Naive thymus-derived CD8-positive, alpha-beta T cell (primary cell): Measurements from ENCODE around the gene NCBP2. TPM values are rescaled to one million over a fixed set of nuclear protein-coding genes. Genes with fewer than 3 reads are reported as not detected.
A peak's percentile ranks its signal among the peaks of the same experiment; 100 is the strongest.

ENCODE experiments used
- ATAC-seq, 2 donors: fragments of 150-1000 bp; cut with Tn5 transposase in 1 of 2; sonication (Bioruptor Pico), chemical (Tn5 transposase) in 1 of 2; 1 replicate in 1 of 2; 2 replicates in 1 of 2; pipeline ENCODE4 v1.10.0; 2021; ENCODE audit warnings: mild to moderate bottlenecking in 2 of 2, moderate library complexity in 2 of 2
- POLR2A ChIA-PET: fragments of 350-600 bp; sonication (Branson Sonifier 250); formaldehyde crosslinking; loops from one replicate; lab custom pipeline; 2021; ENCODE audit warnings: antibody characterized with exemption; lab: Charles Lee
- DNase-seq, 10 donors: peaks; one replicate each; pipeline versions ENCODE4 v3.0.0 to v3.0.0-alpha.2; 2020 to 2022
- H3K27ac Mint-ChIP-seq, 10 donors: one replicate each; pipeline ENCODE4 v1.8.0; 2020 to 2022; ENCODE audit warnings: mild to moderate bottlenecking in 10 of 10, mixed read lengths in 10 of 10, moderate library complexity in 4 of 10, inconsistent platforms in 1 of 10
- H3K27me3 Mint-ChIP-seq, 5 donors: one replicate each; pipeline ENCODE4 v1.8.0; 2021 to 2022; ENCODE audit warnings: mixed read lengths in 5 of 5
- H3K36me3 Mint-ChIP-seq, 3 donors: one replicate each; pipeline ENCODE4 v1.8.0; 2020 to 2022; ENCODE audit warnings: mixed read lengths in 3 of 3, mild to moderate bottlenecking in 2 of 3, inconsistent platforms in 1 of 3
- H3K4me1 Mint-ChIP-seq, 4 donors: one replicate each; pipeline ENCODE4 v1.8.0; 2021 to 2022; ENCODE audit warnings: mixed read lengths in 4 of 4
- H3K4me3 Mint-ChIP-seq, 10 donors: one replicate each; pipeline ENCODE4 v1.8.0; 2020 to 2022; ENCODE audit warnings: mild to moderate bottlenecking in 10 of 10, mixed read lengths in 10 of 10, moderate library complexity in 6 of 10, inconsistent platforms in 1 of 10
- H3K9me3 Mint-ChIP-seq, 9 donors: one replicate each; pipeline ENCODE4 v1.8.0; 2020 to 2022; ENCODE audit warnings: mixed read lengths in 9 of 9, mild to moderate bottlenecking in 3 of 9, inconsistent platforms in 1 of 9, moderate library complexity in 1 of 9
- polyA plus RNA-seq, 3 donors: library from polyadenylated mRNA; unstranded; fragments of 300-500 nt; fragmentation: Illumina TruSeq; gene quantifications; one replicate each; pipeline ENCODE4 v1.2.3, GENCODE V29; 2021
- total RNA-seq, 8 experiments: library from RNA in 2 of 8; stranded (reverse) in 2 of 8; gene quantifications; one replicate each; pipeline ENCODE4 v1.2.3 and lab custom pipeline; 2021 to 2026

Gene NCBP2
- total and polyA plus RNA-seq, 5 experiments from 2014 or later: 54.9 to 87.0 (median 80.5) TPM

DNA sequence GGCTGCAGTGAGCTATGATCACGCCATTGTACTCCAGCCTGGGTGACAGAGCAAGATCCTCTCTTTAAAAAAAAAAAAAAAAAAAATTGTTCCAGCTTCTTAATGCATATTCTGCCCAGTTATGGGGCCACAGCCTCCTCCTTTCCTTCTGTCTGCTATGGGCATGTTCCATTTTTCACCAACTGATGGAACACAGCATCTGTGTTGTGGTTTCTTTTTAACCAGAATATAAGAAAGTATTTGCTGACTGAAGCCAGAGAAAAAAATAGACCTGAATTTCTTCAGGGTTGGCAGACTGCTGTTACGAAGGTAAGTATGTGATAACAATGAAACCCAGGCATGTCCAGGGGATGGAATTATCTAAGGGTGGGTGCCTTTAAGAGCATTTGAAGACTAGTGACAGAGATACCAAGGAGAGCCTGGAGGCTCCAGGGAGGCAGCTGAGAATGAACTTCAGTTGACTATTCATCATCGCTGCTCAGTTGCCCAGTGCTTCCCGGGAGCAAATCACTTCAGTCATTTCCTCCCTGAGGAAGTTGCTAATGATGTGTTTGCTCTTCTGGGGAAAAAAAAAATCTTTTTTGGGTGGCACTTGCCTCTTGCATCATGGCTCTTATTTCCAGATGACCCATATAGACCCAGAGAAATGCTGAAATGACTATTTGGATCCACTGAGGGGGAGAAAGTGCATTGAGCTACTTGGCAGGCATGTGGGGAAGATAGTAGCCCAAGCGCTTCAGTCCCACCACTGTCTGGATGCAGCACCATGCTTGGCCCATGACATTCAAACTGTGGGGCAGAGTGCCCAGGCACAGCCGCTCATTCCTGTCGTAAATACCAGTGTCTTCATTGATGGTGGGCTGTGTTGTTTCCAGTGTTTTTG lies 14.5 kb downstream of the NCBP2 start:
- H3K9me3 Mint-ChIP-seq: no peaks in the 10 kb centered on the region
- no peaks in the 10 kb centered on the region for H3K27me3 Mint-ChIP-seq
- DNase-seq: no peak
- peaks cover 0 to 2% (median 0%) of the 10 kb centered on the region in 4 donors for H3K4me1 Mint-ChIP-seq
- no peak overlapping the region for H3K4me3 Mint-ChIP-seq
- H3K27ac Mint-ChIP-seq: peak overlapping the region in 4 of 10 donors; percentile 11 to 61 (median 31)
- POLR2A ChIA-PET: no interaction called here
- ATAC-seq: no peak
- peaks cover 4 to 72% (median 4%) of the 10 kb centered on the region in 3 donors for H3K36me3 Mint-ChIP-seq

DNA sequence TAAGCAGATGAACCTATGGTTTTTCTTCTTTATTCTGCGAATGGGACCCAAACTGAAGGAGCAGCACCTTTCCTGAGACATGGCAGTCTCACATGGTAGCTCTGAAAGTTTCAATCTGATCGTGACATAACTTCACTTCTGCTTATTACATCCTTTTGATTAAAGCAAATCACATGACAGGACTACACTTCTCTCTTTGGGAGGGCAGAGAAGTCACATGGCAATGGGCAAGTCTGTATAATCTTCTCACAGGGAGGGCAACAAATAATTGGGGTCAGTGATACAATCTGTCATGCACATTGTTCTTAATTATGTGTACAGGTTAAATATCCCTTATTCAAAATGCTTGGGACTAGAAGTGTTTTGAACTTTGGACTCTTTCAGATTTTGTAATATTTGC lies 21.6 kb downstream of the NCBP2 start:
- H3K36me3 Mint-ChIP-seq: peaks cover 5 to 33% (median 11%) of the 10 kb centered on the region in 3 donors
- H3K9me3 Mint-ChIP-seq: peaks cover 0 to 6% (median 0%) of the 10 kb centered on the region in 9 donors

DNA sequence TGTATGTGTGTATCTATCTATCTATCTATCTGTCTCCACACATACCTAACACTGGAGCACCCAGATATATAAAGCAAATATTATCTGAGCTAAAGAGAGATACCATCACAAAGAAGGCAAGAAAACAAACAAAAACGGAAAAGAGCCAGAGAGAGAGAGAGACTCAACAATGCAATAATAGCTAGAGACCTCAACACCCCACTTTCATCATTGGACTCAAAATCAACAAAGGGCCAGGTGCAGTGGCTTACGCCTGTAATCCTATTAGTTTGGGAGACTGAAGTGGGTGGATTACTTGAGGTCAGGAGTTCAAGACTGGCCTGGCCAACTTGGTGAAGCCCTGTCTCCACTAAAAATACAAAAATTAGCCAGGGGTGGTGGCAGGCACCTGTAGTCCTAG lies 23.4 kb downstream of the NCBP2 start:
- H3K27ac Mint-ChIP-seq: peak overlapping the region in 1 of 10 donors; percentile 2
- POLR2A ChIA-PET: no interaction called here
- H3K36me3 Mint-ChIP-seq: peaks cover 9 to 44% (median 21%) of the 10 kb centered on the region in 3 donors

More for the DNA sequence above, 21.6 kb downstream of the NCBP2 start:
- no peak overlapping the region for H3K4me3 Mint-ChIP-seq
- peak overlapping the region in 3 of 10 donors; percentile 6 to 61 (median 48) for H3K27ac Mint-ChIP-seq
- peaks cover 0 to 9% (median 3%) of the 10 kb centered on the region in 4 donors for H3K4me1 Mint-ChIP-seq
- POLR2A ChIA-PET: no interaction called here
- DNase-seq (no peak), ATAC-seq (no peak)
- no peaks in the 10 kb centered on the region for H3K27me3 Mint-ChIP-seq

DNA sequence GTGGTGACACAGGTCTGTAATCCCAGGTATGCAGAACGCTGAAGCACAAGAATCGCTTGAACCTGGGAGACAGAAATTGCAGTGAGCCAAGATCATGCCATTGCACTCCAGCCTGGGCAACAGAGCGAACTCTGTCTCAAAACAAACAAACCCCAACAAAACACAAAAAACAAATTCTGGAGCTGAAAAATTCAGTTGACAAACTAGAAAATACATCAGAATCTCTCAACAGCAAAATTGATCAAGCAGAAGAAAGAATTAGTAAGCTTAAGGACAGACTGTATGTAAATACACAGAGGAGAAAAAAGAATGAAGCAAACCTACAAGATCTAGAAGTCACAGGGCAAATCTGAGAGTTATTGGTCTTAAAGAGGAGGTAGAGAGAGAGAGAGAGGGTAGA lies 25.3 kb downstream of the NCBP2 start:
- H3K27me3 Mint-ChIP-seq: no peaks in the 10 kb centered on the region
- H3K36me3 Mint-ChIP-seq: peaks cover 9 to 38% (median 21%) of the 10 kb centered on the region in 3 donors
- DNase-seq: no peak
- peaks cover 0 to 6% (median 0%) of the 10 kb centered on the region in 9 donors for H3K9me3 Mint-ChIP-seq
- peaks cover 0 to 9% (median 4%) of the 10 kb centered on the region in 4 donors for H3K4me1 Mint-ChIP-seq
- peak overlapping the region in 1 of 10 donors; percentile 79 for H3K27ac Mint-ChIP-seq
- POLR2A ChIA-PET: no interaction called here
- ATAC-seq: no peak
- no peak overlapping the region for H3K4me3 Mint-ChIP-seq

More for the DNA sequence above, 23.4 kb downstream of the NCBP2 start:
- Mint-ChIP-seq H3K4me1 (peaks cover 0 to 9% (median 3%) of the 10 kb centered on the region in 4 donors), H3K27me3 (no peaks in the 10 kb centered on the region), H3K4me3 (no peak overlapping the region), H3K9me3 (peaks cover 0 to 6% (median 0%) of the 10 kb centered on the region in 9 donors)
- ATAC-seq: no peak
- DNase-seq: no peak

DNA sequence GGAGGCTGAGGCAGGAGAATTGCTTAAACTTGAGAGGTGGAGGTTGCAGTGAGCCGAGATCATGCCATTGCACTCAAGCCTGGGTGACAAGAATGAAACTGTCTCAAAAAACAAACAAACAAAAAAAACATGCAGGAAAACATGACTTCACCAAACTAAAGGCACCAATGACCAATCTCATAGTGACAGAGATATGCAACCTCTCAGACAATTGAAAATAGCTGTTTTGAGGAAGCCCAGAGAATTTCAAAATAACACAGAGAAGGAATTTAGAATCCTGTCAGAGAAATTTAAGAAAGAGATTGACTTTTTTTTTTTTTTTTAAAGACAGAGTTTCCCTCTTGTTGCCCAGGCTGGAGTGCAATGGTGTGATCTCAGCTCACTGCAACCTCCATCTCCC lies 26.1 kb downstream of the NCBP2 start:
- peaks cover 0 to 9% (median 4%) of the 10 kb centered on the region in 4 donors for H3K4me1 Mint-ChIP-seq
- H3K36me3 Mint-ChIP-seq: peaks cover 9 to 35% (median 21%) of the 10 kb centered on the region in 3 donors
- peaks cover 0 to 6% (median 0%) of the 10 kb centered on the region in 9 donors for H3K9me3 Mint-ChIP-seq
- POLR2A ChIA-PET: interaction anchor here (0.8 kb wide), 1 partner anchor 48 kb away, joined by 3 read pairs; the partner anchor contains the start of gene SENP5
- H3K27me3 Mint-ChIP-seq: no peaks in the 10 kb centered on the region
- no peak overlapping the region for H3K4me3 Mint-ChIP-seq
- no peak for ATAC-seq
- no peak for DNase-seq
- no peak overlapping the region for H3K27ac Mint-ChIP-seq

DNA sequence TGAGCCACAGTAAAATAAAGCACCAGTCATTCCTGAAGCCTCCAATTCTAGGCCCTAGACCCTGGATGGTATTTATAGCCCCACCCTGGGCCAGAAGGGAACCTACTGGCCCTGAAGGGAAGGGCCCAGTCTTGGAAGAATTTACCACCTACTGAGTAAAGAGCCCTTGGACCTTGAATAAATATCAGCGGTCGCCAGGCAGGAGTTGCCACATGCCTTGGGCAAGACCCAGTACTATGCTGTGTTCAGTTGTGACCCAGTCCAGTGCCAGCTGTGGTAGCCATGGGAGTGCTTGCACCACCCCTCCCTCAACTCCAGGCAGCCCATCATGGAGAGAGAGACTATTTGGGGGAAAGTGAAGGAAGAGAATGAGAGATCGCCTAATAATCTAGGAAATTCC lies 27.0 kb downstream of the NCBP2 start:
- H3K9me3 Mint-ChIP-seq: peaks cover 0 to 6% (median 0%) of the 10 kb centered on the region in 9 donors
- no peaks in the 10 kb centered on the region for H3K27me3 Mint-ChIP-seq
- H3K4me1 Mint-ChIP-seq: peaks cover 0 to 5% (median 3%) of the 10 kb centered on the region in 4 donors
- H3K36me3 Mint-ChIP-seq: peaks cover 9 to 39% (median 25%) of the 10 kb centered on the region in 3 donors
- ATAC-seq (no peak), DNase-seq (no peak)
- H3K27ac Mint-ChIP-seq: no peak overlapping the region
- POLR2A ChIA-PET: no interaction called here
- H3K4me3 Mint-ChIP-seq: no peak overlapping the region

DNA sequence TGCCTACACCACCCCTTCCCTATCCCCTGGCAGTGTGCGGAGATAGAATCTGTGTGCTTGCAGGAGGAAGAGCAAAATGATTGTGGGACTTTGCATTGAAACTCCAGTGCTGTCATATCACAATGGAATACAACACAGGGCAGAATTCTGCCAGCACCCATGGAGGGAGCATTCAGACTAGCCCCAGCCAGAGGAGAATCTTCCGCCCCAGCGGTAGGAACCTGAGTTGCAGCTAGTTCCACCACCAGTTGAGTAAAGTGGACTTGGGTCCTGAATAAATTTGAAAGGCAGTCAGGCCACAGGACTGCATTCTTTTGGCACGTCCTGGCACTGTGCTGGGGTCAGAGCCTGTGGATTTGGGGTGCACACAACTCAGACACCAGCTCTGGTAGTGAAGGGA lies 27.5 kb downstream of the NCBP2 start:
- Mint-ChIP-seq H3K36me3 (peaks cover 9 to 41% (median 26%) of the 10 kb centered on the region in 3 donors), H3K9me3 (peaks cover 0 to 6% (median 0%) of the 10 kb centered on the region in 9 donors), H3K27ac (peak overlapping the region in 1 of 10 donors; percentile 34), H3K27me3 (no peaks in the 10 kb centered on the region), H3K4me1 (peaks cover 0 to 2% (median 2%) of the 10 kb centered on the region in 4 donors), H3K4me3 (no peak overlapping the region)
- DNase-seq (no peak), ATAC-seq (no peak)
- POLR2A ChIA-PET: interaction anchor here (0.5 kb wide), 1 partner anchor 25 kb away, joined by 3 read pairs; no protein-coding TSS in a partner anchor

DNA sequence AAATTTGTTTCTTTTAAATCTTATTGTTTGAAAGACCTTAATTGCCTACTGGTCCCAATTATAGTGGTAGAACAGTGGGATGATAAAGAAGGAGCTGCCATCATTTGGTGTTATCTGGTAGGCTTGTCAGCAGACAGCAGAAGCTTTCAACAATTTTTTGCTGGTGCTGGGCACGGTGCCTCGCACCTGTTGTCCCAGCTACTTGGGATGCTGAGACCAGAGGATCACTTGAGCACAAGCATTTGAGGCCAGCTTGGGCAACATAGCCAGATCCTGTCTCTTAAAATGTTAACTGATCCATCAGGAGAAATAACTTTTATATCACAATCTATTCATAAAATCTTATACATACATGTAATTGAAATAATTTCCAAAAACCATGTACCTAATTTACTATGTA lies 38.6 kb downstream of the NCBP2 start:
- Mint-ChIP-seq H3K36me3 (peaks cover 8 to 84% (median 35%) of the 10 kb centered on the region in 3 donors), H3K9me3 (no peaks in the 10 kb centered on the region), H3K27ac (peak overlapping the region in 2 of 10 donors; percentile 29 to 31), H3K4me1 (peaks cover 0 to 7% (median 0%) of the 10 kb centered on the region in 4 donors), H3K4me3 (no peak overlapping the region), H3K27me3 (no peaks in the 10 kb centered on the region)
- DNase-seq (no peak), ATAC-seq (no peak)
- POLR2A ChIA-PET: no interaction called here

DNA sequence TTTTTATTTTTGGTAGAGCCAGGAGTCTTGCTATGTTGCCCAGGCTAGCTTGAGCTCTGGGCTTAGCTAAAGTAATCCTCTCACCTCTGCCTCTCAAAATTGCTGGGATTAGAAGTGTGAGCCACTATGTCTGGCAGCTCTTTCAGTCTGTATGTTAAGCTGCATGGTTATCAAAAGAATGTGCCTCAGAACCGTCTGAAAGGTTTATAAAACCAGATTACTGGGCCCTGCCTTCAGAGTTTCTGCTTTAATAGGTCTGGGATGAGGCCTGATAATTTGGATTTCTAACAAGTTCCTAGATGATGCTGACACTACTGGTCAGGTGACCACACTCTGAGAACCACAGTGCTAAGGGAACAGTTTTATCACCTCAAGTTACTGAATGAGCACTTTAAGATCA lies 40.0 kb downstream of the NCBP2 start:
- Mint-ChIP-seq H3K9me3 (no peaks in the 10 kb centered on the region), H3K4me3 (no peak overlapping the region), H3K4me1 (peaks cover 0 to 10% (median 3%) of the 10 kb centered on the region in 4 donors), H3K27ac (no peak overlapping the region), H3K27me3 (no peaks in the 10 kb centered on the region), H3K36me3 (peaks cover 8 to 79% (median 33%) of the 10 kb centered on the region in 3 donors)
- no peak for DNase-seq
- no peak for ATAC-seq
- POLR2A ChIA-PET: no interaction called here

DNA sequence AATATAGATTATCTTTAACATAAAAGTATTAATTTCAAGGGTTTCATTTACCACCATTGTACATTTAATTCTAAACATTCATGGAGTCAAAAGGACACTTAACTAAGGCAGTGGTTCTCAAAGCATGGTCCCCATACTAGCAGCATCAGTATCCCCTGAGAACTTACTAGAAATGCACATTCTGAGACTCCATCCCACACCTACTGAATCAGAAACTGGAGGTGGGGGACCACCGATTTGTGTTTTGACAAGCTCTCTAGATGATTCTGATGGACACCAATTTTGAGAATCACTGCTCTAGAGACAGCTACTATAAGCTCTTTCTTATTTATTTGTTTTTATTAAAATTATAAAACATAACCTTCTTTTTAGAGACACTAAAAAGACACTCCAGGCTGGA lies 40.6 kb downstream of the NCBP2 start:
- no peak for ATAC-seq
- Mint-ChIP-seq H3K27ac (no peak overlapping the region), H3K4me3 (no peak overlapping the region), H3K36me3 (peaks cover 6 to 74% (median 31%) of the 10 kb centered on the region in 3 donors), H3K27me3 (no peaks in the 10 kb centered on the region), H3K9me3 (no peaks in the 10 kb centered on the region), H3K4me1 (peaks cover 0 to 10% (median 6%) of the 10 kb centered on the region in 4 donors)
- POLR2A ChIA-PET: no interaction called here
- DNase-seq: no peak

DNA sequence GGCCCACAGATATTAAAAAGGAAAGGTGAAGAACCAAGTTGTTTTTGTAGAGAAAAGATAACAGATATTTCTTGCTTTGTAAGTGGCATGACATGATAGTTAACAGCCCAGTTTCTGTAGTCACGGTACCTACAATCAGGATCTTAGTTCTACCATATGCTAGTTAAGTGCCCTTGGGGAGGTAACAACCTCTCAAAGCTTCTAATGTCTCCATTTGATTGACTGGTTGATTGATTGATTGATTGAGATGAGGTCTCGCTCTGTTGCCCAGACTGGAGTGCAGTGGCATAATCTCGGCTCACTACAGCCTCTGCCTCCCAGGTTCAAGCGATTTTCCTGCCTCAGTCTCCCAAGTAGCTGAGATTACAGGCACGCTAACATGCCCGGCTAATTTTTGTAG lies 46.1 kb downstream of the NCBP2 start:
- Mint-ChIP-seq H3K4me3 (no peak overlapping the region), H3K27ac (no peak overlapping the region), H3K9me3 (no peaks in the 10 kb centered on the region), H3K4me1 (peaks cover 4 to 19% (median 8%) of the 10 kb centered on the region in 4 donors), H3K36me3 (peaks cover 0 to 43% (median 12%) of the 10 kb centered on the region in 3 donors), H3K27me3 (no peaks in the 10 kb centered on the region)
- DNase-seq (no peak), ATAC-seq (no peak)
- POLR2A ChIA-PET: no interaction called here

DNA sequence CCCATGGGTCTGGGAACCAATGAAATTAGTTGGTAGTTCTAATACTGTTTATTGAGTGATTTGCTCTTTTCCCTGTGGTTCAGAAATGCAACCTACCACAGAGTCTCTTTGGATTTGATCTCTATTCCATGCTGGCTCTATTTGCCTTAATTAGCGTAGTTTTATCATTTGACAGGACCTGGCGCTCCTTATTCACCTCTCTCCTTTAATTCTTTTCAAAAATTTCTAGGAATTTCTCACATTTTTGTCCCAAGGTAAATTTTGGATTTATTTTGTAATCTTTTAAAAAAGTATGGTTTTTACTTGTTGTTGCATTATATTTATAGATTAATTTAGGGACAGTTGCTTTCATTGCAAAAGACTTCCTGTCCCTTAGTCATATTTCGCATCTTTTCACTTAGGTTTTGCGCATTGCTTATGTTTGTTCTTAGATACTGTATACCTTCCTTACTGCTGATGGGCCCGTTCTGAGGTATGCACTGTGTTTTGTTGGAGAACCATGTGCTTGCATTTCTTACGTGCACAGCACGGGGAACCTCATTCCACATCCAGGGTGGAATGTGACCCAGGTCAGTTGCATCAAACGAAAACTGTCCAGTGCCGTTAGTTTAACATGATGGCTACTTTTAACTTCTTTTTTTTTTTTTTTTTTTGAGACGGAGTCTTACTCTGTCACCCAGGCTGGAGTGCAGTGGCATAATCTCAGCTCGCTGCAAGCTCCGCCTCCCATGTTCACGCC lies 47.6 kb downstream of the NCBP2 start:
- Mint-ChIP-seq H3K27me3 (no peaks in the 10 kb centered on the region), H3K9me3 (no peaks in the 10 kb centered on the region), H3K4me1 (peaks cover 8 to 29% (median 18%) of the 10 kb centered on the region in 4 donors), H3K36me3 (peaks cover 0 to 38% (median 7%) of the 10 kb centered on the region in 3 donors), H3K27ac (no peak overlapping the region), H3K4me3 (no peak overlapping the region)
- POLR2A ChIA-PET: no interaction called here
- no peak for ATAC-seq
- DNase-seq: no peak
